A673 (cell line): ENCODE results near the gene ACSL6. TPM values are rescaled to one million over a fixed set of nuclear protein-coding genes. Genes with fewer than 3 reads are reported as not detected.

Experiments used
- BruUV-seq: library from RNA; stranded (reverse); fragments of 400-500 nt; replicated peaks from 2 replicates; lab custom pipeline; 2021; lab: Mats Ljungman, UMichigan
- CTCF ChIA-PET: fragments of 300-600 bp; sonication (Branson Sonifier 250); formaldehyde crosslinking; loops from one replicate; lab custom pipeline; 2022; ENCODE audit warnings: antibody characterized with exemption; lab: Charles Lee
- POLR2A ChIA-PET: fragments of 300-600 bp; sonication (Branson Sonifier 250); formaldehyde crosslinking; loops from one replicate; lab custom pipeline; 2022; ENCODE audit warnings: antibody characterized with exemption; ENCODE audit not compliant: low non-redundant PET; lab: Charles Lee
- DNase-seq: peaks from one replicate; pipeline ENCODE4 v3.0.0-alpha.2; 2015; ENCODE audit warnings: low spot score
- H3K27ac ChIP-seq: fragments of 200-600 bp; sonication (generic); 2 replicates; pipeline ENCODE4 v1.5.1; 2016; ENCODE audit warnings: mixed run types, low read depth, mild to moderate bottlenecking, mixed read lengths, antibody characterized with exemption, low read length; ENCODE audit not compliant: poor library complexity, severe bottlenecking
- H3K27me3 ChIP-seq: fragments of 200-600 bp; sonication (generic); replicated peaks from 2 replicates; pipeline ENCODE4 v1.6.1; 2017; ENCODE audit warnings: mixed run types, low read depth, mild to moderate bottlenecking, mixed read lengths, antibody characterized with exemption, low read length; ENCODE audit not compliant: insufficient read depth, poor library complexity
- H3K36me3 ChIP-seq: fragments of 200-600 bp; sonication (generic); 2 replicates; pipeline ENCODE4 v1.6.1; 2016; ENCODE audit warnings: mixed run types, mild to moderate bottlenecking, mixed read lengths, antibody characterized with exemption, low read length; ENCODE audit not compliant: insufficient read depth, poor library complexity, severe bottlenecking
- H3K4me1 ChIP-seq: fragments of 200-600 bp; sonication (generic); 2 replicates; pipeline ENCODE4 v1.6.1; 2017; ENCODE audit warnings: mixed run types, mild to moderate bottlenecking, mixed read lengths, antibody characterized with exemption, low read length; ENCODE audit not compliant: insufficient read depth, poor library complexity, severe bottlenecking
- H3K4me3 ChIP-seq: fragments of 200-600 bp; sonication (generic); 2 replicates; pipeline ENCODE4 v1.5.1; 2016; ENCODE audit warnings: low read depth, mixed run types, mild to moderate bottlenecking, mixed read lengths, low read length; ENCODE audit not compliant: poor library complexity, severe bottlenecking
- H3K9me3 ChIP-seq: fragments of 200-600 bp; sonication (generic); 2 replicates; pipeline ENCODE4 v1.6.1; 2016; ENCODE audit warnings: mixed run types, low read depth, mild to moderate bottlenecking, mixed read lengths, antibody characterized with exemption, low read length; ENCODE audit not compliant: poor library complexity, severe bottlenecking
- EZH2 ChIP-seq: fragments of 200-600 bp; sonication (generic); IDR thresholded peaks from 2 replicates; pipeline ENCODE4 v1.6.1; 2017; ENCODE audit warnings: borderline replicate concordance, low read depth, mild to moderate bottlenecking, mixed read lengths, antibody characterized with exemption, low read length; ENCODE audit not compliant: poor library complexity, severe bottlenecking
- intact Hi-C: fragments of 100-400 bp; cut with micrococcal nuclease; formaldehyde crosslinking; loops from one replicate; pipeline ENCODE4 v1.10.0; 2022; ENCODE audit not compliant: unreplicated experiment
- total RNA-seq: library from RNA; stranded (reverse); gene quantifications from 2 replicates; pipeline ENCODE4 v1.2.3, GENCODE V29; 2021
- TF ChIP-seq, protein P1 (sequence below): fragments of 300-800, 200-600 bp; sonication (generic); conservative IDR thresholded peaks from 2 replicates; pipeline ENCODE4 v1.5.1; 2017; ENCODE audit warnings: low read depth, mild to moderate bottlenecking, antibody characterized with exemption, low read length, moderate library complexity, mixed read lengths

Gene ACSL6
- total RNA-seq, 1 experiment from 2014 or later, result not detected

DNA sequence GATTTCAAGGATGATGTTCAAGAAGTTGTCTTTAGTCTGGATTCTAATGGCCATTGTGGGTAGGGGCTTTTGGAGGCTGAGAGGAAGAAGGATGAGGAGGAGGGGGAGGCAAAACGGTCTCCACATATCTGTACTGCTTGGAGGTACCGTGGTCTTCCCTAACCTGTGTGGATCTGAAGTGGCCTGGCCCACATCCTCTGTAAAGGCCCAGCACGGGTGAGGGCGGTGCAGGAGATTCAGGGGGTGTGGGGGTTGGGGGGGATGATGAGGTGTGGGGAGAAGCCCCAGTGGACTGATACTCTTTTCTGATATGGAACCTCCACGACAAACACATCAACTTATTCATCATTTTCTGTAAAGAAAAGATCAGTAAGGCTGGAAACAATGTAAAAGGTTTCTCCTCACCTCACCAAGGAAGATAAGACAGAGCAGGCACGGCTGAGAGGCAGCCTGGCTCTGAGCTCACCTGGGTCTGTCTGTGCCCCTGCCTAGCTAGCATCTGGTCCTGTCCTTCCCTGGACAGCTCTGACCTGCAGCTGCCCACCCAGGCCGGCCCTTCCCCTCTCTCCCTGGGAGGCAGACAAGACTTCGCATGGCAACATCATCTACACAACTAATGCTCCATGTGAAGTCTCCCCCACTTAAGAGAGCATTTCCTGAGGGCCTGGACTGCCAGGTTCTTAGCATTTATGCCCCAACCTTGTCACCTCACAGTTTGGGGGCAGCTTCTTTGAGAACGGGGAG lies 43.4 kb upstream of the ACSL6 start:
- no peak for TF ChIP-seq EZH2
- TF ChIP-seq, protein P1, sequence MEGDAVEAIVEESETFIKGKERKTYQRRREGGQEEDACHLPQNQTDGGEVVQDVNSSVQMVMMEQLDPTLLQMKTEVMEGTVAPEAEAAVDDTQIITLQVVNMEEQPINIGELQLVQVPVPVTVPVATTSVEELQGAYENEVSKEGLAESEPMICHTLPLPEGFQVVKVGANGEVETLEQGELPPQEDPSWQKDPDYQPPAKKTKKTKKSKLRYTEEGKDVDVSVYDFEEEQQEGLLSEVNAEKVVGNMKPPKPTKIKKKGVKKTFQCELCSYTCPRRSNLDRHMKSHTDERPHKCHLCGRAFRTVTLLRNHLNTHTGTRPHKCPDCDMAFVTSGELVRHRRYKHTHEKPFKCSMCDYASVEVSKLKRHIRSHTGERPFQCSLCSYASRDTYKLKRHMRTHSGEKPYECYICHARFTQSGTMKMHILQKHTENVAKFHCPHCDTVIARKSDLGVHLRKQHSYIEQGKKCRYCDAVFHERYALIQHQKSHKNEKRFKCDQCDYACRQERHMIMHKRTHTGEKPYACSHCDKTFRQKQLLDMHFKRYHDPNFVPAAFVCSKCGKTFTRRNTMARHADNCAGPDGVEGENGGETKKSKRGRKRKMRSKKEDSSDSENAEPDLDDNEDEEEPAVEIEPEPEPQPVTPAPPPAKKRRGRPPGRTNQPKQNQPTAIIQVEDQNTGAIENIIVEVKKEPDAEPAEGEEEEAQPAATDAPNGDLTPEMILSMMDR, result no peak
- CTCF ChIA-PET, result no interaction called here
- Histone ChIP-seq H3K27me3 (no peaks in the 10 kb centered on the region), H3K36me3 (no peaks in the 10 kb centered on the region), H3K4me1 (no peaks in the 10 kb centered on the region), H3K27ac (no peak overlapping the region), H3K4me3 (no peak overlapping the region), H3K9me3 (no peaks in the 10 kb centered on the region)
- no peak for DNase-seq
- intact Hi-C loops, result no loop called here
- BruUV-seq, result no TSS peak
- POLR2A ChIA-PET, result no interaction called here

DNA sequence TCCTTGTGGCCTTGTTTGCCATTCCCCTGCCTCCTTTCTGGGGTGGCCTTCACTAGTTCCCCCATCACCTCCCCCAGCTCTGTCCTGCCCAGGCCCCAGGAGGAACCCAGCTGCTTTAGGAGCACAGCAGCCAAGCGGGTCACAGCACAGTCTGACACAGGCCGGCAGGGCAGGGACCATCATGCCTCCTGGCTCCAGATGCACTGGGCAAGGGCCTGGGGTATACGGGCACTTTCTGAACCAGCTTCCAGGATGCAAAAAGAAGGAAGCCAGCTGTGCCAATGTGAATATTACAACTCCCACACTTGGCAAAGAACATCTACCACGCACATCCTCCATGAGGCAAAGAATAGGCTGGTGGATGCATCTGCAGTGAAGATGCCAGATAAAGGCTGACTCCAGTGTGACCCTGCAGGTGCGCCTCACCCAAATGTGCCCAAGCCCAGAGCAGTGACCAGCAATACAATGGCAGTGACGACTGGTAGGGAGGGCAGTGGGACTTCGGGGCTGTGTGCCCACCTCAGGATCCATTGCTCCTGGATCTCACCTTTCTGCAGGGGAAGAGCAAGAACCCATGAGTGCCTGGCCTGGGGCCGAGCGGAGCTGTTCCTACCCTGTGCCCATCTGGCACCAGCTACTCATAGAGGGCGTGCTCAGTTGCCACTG lies 42.7 kb upstream of the ACSL6 start:
- CTCF ChIA-PET, result no interaction called here
- no peaks in the 10 kb centered on the region for H3K27me3 ChIP-seq
- POLR2A ChIA-PET, result no interaction called here
- H3K9me3 ChIP-seq, result no peaks in the 10 kb centered on the region
- no TSS peak for BruUV-seq
- TF ChIP-seq EZH2, result no peak
- TF ChIP-seq, protein P1, result no peak
- intact Hi-C loops, result no loop called here
- H3K4me1 ChIP-seq, result no peaks in the 10 kb centered on the region
- no peak overlapping the region for H3K27ac ChIP-seq
- H3K36me3 ChIP-seq, result no peaks in the 10 kb centered on the region
- no peak overlapping the region for H3K4me3 ChIP-seq
- DNase-seq, result no peak

DNA sequence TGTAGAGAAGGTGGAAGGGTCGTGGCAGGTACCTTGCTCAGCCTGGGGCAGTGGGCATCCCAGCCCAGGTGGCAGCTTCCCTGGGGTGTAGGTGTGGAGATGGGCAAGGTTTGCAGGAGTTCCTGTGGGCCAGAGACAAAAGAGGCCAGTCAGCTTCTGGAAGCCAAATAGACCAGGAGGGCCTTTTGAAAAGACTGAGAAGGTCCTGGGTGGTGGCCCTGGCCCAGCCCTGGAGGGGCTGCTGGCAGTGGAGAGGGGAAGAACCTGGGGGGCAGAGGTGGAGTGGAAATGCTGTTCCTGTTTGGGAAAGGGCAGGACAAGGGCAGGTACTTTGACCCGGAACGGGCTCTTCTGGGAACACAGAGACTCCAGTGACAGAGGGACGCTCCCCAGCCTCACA lies 42.0 kb upstream of the ACSL6 start:
- CTCF ChIA-PET, result no interaction called here
- POLR2A ChIA-PET, result no interaction called here
- intact Hi-C loops, result no loop called here
- Histone ChIP-seq H3K36me3 (no peaks in the 10 kb centered on the region), H3K27me3 (no peaks in the 10 kb centered on the region), H3K9me3 (no peaks in the 10 kb centered on the region), H3K4me3 (no peak overlapping the region), H3K27ac (no peak overlapping the region), H3K4me1 (no peaks in the 10 kb centered on the region)
- TF ChIP-seq, protein P1, result no peak
- no peak for TF ChIP-seq EZH2
- BruUV-seq, result no TSS peak
- no peak for DNase-seq
